GM18867 (cell line): ENCODE data around the gene GSC.
"Not testable (repeated sequence)": the region's sequence is repeated elsewhere in the genome, so short reads cannot be mapped to it uniquely, and the experiment has no call there.

Experiments used
- ATAC-seq: cut with Tn5 transposase; IDR thresholded peaks from one replicate; pipeline ENCODE4 v1.9.1; 2021; ENCODE audit warnings: mild to moderate bottlenecking, moderate library complexity; ENCODE audit not compliant: unreplicated experiment

The GSC gene

DNA sequence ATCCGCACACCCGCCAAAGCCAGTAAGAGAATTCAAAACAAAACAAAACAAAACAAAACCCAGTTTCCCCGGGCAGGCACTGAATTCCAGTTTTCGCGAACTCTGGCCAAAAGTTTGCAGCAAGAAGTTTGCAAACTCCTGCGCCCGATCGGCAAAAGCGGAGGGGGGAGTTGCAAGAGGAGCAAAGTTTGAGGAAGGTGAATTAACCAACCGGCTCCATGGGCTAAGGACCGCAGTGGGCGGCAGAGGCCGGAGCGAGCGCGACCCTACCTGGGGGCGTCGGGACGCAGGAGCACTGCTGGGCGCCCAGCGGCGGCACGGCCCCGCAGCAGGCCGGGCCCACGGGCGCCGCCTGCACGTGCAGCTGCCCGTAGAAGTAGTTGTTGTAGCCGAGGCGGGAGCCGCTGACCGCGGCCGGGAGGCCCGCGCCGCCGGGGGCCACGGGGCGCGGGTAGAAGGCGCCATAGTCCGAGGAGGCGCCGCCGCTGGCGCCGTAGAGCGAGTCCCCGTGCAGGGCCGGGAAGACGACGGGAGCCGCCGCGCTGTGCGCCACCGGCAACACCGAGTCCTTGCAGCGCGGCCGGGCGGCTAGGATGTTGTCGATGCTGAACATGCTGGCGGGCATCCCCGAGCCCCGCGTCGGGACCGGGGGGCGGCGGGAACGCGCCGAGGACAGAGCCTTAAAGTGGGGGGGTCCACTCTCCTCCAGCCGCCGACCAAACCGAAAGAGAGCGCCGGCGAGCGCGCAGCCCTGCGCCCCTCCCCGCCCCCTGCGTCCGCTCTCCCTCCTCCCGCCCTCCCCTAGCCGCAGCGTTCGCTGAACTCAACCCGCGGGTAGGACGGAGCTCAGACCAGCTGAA, at the start of gene GSC:
Gene GSC (minus strand): TSS at position 723 of the 860 bp plus-strand sequence. CDS start 98 bp downstream, at position 625.
- ATAC-seq: no peak

GRCh38 chr14:94819531-94819930, 49.6 kb upstream of the GSC start:
- ATAC-seq: no peak

DNA sequence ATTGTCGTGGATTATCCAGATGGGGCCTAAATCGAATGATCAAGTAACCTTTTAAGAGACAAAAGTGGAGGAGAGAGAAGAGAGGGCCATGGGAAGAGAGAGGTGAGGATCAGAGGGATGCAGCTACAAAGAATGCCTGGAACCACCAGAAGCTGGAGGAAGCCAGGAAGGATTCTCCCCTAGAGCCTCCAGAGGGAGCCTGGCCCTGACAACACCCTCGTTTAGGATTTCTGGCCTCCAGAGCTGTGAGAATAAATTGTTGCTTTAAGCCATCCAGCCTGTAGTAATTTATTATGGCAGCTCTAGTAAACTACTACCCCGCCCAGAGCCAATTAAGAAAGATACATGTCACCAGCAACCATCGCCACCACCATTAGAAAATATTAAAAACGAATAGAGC, 46.2 kb upstream of the GSC start:
- ATAC-seq: no peak

GRCh38 chr14:94805680-94806288, 35.9 kb upstream of the GSC start:
- ATAC-seq: no peak

DNA sequence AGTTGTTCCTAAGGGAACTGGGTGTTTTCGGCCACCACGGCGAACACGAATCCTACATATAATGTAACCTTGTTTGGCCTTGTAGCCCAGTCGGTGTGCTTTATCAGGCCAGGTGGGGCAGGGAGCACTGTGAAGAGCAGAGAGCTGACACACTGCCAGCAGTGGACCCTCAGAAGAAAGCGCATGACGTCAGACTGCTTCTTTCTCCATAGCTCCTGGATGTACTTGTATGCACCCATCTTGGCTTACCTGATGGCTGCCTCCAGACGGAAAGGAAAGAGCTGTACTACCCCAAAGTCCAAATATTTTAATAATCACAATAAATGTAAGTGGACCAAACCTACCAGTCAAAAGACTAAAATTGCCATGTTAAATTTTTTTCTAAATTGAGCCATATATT, 31.3 kb upstream of the GSC start:
- no peak for ATAC-seq

DNA sequence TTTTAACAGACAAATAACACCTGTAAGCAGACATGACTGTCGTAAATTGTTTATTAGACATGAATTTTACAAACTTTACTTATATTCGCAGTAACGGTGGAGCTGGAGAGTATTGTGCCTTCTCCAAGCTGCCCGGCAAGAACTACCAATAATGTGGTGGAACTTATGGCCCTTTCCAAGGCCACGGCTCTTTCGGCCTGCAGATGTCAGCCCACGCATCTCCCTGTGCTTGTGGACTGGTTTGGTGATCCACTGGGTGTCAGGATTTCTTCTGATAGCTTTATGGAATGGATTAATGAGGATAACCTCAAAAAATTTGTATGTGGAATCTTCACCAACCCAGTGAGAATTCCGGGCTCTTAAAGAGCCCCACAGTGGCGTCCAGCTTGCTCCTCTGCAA, 30.9 kb upstream of the GSC start:
- ATAC-seq: not testable (repeated sequence)

DNA sequence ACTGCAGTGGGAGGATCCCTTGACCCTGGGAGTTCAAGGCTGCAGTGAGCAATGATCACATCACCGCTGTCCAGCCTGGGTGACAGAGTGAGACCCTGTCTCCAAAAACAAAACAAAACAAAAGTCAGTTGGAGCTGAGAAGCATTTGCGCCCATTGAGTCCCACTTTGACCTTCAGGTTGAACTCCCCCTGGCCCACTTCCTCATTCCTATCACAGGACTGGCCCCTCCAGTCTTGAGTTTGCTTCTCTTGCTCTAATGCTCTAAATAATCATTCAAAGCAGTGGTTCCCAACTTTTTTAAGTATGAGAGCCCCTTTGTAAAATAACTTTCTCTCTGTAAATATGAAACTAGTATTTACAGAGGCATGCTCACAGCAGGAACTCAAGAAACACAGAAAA, 28.0 kb upstream of the GSC start:
- no peak for ATAC-seq

DNA sequence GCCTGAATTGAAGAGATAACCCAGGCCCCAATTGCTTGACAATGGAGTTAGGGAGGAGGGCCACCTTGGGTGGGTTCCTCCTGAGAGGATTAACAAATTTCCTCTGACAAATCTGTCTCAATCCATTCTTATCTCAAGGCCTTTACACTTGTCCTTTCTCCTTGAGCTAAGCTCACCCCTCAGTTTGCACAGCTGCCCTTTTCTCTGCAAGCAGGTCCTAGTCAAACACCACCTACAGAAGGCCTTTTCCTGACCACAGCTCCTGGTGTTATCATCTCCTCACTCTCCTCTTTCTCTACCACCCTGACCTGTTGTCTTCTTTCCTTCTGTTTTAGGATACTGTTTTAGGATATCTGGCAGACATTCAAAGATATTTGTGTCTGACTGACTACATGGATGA, 26.4 kb upstream of the GSC start:
- ATAC-seq: no peak

GRCh38 chr14:94795372-94795771, 25.5 kb upstream of the GSC start:
- no peak for ATAC-seq

DNA sequence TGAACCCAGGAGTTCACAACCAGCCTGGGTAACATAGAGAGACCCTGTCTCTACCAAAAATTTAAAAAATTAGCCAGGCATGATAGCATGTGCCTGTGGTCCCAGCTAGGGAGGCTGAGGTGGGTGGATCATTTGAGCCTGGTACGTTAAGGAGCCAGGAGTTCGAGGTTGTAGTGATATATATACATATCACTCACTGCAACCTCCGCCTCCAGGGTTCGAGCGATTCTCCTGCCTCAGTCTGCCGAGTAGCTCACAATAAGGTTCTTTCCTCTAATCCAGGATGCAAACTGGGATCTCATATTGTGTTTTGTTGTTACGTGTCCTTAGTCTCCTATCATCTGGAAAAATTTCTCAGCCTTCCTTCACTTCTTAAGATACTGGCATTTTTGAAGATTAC, 24.0 kb upstream of the GSC start:
- ATAC-seq: no peak

- ATAC-seq: no peak
These were observed 17.7 kb upstream of the GSC start for GRCh38 chr14:94787655-94788054.

- no peak for ATAC-seq
These were observed 17.2 kb upstream of the GSC start for GRCh38 chr14:94787092-94787491.

- ATAC-seq: no peak
These were observed 10.9 kb upstream of the GSC start for GRCh38 chr14:94780536-94781399.

DNA sequence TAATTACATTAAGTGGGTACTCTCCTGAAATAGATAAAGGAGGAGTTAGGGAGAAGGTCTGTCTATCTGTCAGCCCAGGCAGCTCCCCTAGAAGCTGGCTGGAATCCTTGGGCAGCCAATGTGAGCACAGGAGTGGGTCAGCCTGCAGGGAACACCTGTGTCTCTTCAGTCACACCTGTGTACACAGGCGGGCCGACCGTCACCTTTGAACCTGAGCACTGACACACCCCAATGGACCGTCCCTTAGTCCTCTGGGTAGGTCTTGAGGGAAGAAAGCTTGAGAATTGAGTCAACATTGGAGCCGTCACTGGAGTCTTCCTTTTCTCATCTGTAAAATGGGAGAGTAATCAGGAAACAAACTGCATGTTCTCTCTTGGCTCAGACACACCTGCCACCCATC, 9.8 kb upstream of the GSC start:
- ATAC-seq: no peak

GRCh38 chr14:94775871-94776210, 5.9 kb upstream of the GSC start:
- ATAC-seq: no peak

DNA sequence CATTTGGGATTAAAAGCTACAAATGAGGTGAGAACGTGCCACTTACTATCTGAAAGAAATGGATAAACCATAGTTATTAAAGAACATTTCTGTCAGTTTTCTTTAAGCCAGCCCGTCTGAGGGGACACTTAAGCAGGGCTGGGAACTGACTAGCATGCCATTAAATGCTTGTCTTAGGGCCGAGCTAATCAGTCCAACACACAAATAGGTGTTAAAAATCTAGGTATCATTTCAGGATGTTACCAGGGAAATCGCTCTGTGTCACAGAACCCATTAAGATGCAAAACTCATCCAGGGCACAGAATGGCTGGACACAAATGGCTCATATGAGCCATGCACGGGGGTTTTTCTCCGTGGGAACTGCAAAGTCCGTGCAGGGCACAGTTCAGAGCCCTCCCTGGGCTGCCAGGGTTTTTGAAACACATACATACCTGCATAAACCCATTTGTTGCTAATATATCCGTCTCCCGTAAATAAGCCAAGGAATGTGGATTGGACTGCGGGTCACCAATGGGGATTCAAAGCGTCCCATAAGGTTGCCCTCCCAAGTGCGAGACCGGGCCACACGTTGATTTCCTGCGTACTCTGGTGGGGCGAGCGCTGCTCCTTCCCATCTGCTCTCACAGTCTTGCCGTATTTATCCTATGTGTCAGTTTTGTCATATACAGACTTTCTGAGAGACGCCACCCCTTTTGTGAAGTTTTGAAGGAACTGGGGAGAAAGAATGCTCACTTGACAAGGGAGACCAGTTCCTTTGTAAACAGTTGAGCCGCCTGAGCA, 5.4 kb upstream of the GSC start:
- no peak for ATAC-seq

DNA sequence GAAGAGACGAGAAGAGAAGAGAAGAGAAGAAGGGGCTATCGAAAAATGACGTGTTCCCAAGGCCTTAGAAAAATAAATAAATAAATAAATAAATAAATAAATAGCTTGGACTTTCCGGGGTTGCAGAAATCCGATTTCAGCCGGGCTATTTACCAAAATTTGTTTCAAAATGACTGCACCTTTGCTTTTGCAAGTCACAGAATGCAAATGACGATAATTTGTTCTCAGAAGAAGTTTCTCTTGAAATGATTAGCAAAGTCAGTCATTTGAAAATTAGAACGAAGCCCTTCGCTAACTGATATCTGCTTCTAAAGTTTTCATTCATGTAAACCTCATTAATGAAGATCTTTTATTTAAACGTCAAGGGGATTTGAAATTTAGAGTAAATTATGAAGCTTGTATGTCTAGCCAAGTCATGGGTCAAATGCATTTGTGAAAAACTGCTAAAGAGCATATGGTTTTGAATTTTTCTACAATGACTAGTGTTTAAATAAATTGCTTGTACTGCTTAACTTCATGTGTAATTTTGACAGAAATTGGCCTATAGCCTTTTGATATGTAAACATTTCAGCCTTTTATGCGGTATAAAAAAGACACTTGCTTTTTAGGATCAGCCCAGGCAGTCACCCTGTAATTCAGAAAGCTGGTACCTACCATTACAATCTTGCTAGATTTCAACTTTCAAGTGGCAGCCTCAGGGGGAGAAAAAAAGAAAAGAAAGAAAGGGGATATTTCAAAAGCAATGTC, 4.6 kb upstream of the GSC start:
- ATAC-seq: no peak

DNA sequence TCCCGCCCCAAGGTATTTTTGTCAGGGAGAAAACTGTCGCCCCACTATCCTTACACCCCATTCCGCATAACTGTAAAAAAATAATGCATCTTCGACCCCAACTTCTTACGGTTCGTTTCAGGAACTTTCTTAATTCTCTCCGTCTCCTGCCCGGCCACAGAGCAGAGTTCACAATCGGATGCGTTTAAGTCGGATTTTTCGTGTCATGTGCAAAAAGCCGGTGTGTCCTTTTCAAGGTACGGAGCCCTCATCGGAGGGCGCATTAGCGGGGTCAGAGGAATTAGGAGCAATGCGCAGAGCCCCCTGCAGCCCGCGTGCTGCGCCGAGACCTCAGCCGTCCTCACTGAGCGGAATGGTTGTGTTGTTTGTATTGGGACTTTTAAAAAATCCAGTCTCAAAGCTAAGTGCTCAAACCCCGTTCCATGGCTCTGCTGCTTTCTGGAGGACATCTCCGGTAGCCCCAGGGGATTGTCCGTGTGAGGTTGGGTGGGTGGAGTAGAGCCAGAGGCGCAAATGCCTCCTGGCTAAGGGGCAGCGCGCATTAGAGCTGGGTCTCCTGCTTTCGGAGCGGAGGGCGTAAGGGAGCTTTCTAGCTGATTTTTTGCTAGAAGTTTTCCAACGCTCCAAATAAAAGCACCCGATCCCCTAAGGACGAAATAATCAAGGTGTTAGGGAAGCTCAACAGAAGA, 3.9 kb upstream of the GSC start:
- ATAC-seq: no peak

DNA sequence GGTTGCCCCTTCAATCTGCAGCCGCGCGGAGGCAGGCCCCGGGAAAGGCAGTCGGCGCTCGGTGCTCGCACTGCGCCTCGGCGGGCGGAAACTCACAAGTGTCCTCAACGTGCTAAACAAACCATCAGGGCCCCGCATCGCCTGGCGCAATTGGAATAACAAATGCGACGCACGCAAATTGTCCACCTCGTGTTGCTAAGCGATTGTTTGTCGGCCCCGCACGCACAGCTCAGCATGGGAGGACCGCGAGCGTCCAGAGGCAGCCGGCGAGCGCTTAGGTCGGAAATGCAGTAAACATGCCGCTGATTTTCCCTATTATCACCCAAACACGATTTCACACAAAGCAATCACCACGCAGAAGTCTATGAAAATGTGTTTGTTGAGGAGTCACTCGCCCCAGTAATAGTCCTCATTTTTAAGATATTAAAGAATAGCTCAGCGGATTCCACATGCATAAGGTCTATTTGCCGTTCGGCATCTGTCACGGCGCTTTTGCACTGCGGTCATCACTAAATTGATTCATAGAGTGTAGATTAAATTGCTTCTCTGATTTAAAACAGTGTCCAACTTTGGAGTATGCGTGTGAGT, 3.2 kb upstream of the GSC start:
- no peak for ATAC-seq
